ENCODE measurements around the gene CDH13. TPM values are rescaled to one million over a fixed set of nuclear protein-coding genes. Genes with fewer than 3 reads are reported as not detected.

The CDH13 gene
- total RNA-seq, 4 donors from 2014 or later: 3.4 to 14.8 (median 6.5) TPM

DNA sequence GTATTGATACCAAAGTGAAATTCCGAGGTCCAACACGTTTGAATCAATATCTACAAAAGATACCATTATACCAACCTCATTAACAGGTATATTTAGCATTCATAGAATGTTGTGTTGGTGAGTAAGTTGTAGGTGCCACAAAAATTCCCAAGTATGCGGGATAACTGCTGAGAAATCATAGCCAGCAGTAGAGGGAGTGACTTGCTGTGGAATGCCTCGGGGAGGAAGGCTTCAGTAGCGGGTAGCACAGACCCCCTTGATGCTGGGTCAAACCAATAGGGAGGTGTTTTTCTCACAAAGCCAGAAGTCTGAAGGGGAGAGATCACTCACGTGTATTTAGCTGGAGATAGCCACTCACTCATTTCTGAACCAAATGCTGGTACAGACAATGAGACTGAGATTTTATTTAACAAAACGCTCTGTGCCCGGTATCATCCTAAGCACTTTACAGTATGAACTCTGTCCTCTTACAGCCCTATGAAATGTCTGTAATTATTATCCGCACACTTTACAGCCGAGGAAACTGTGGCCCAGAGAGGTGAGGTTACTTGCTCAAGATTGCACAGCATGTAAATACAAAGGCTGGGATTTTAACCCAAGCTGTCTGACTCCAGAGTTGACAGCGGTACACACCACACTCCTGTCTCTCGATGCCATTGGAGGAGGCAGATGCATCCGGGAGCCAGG is 1204.1 kb downstream of the CDH13 start:
- H3K4me1 ChIP-seq: no peaks in the 10 kb centered on the region
- H3K27ac ChIP-seq: no peak overlapping the region
- TF ChIP-seq, protein P1, sequence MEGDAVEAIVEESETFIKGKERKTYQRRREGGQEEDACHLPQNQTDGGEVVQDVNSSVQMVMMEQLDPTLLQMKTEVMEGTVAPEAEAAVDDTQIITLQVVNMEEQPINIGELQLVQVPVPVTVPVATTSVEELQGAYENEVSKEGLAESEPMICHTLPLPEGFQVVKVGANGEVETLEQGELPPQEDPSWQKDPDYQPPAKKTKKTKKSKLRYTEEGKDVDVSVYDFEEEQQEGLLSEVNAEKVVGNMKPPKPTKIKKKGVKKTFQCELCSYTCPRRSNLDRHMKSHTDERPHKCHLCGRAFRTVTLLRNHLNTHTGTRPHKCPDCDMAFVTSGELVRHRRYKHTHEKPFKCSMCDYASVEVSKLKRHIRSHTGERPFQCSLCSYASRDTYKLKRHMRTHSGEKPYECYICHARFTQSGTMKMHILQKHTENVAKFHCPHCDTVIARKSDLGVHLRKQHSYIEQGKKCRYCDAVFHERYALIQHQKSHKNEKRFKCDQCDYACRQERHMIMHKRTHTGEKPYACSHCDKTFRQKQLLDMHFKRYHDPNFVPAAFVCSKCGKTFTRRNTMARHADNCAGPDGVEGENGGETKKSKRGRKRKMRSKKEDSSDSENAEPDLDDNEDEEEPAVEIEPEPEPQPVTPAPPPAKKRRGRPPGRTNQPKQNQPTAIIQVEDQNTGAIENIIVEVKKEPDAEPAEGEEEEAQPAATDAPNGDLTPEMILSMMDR (IDR thresholded peaks at IDR 0.05): no peak
- TF ChIP-seq POLR2A (IDR thresholded peaks at IDR 0.05): no peak
- intact Hi-C loops (cut with DNase I): no loop called here
- 68 to 77% methylated on average over 13 of the region's 13 CpGs for whole genome bisulfite sequencing, 2 donors
- H3K27me3 ChIP-seq: no peaks in the 10 kb centered on the region
- no peaks in the 10 kb centered on the region for H3K9me3 ChIP-seq
- H3K36me3 ChIP-seq: no peaks in the 10 kb centered on the region
- H3K4me3 ChIP-seq (replicated peaks in 1 of 3): no peak overlapping the region
- DNase-seq: no peak

- Histone ChIP-seq H3K36me3 (no peaks in the 10 kb centered on the region), H3K4me3 (replicated peaks in 1 of 3) (no peak overlapping the region), H3K4me1 (no peaks in the 10 kb centered on the region), H3K27ac (no peak overlapping the region), H3K9me3 (no peaks in the 10 kb centered on the region), H3K27me3 (no peaks in the 10 kb centered on the region)
- intact Hi-C loops (cut with DNase I): no loop called here
- DNase-seq: no peak
- 52 to 61% methylated on average over 5 of the region's 5 CpGs for WGBS, 2 donors
- no peak for TF ChIP-seq POLR2A (IDR thresholded peaks at IDR 0.05)
- TF ChIP-seq, protein P1 (IDR thresholded peaks at IDR 0.05): no peak
Observed at GRCh38 chr16:83831456-83831987, 1204.8 kb downstream of the CDH13 start.

GRCh38 chr16:83833921-83834320 is 1207.2 kb downstream of the CDH13 start:
- Histone ChIP-seq H3K27me3 (no peaks in the 10 kb centered on the region), H3K36me3 (no peaks in the 10 kb centered on the region), H3K9me3 (no peaks in the 10 kb centered on the region), H3K4me1 (no peaks in the 10 kb centered on the region), H3K27ac (no peak overlapping the region), H3K4me3 (replicated peaks in 1 of 3) (no peak overlapping the region)
- intact Hi-C loops (cut with DNase I): no loop called here
- DNase-seq: no peak
- 82 to 94% methylated on average over 2 of the region's 2 CpGs for WGBS, 2 donors
- no peak for TF ChIP-seq POLR2A (IDR thresholded peaks at IDR 0.05)
- TF ChIP-seq, protein P1 (IDR thresholded peaks at IDR 0.05): no peak

GRCh38 chr16:83835586-83836566 is 1209.1 kb downstream of the CDH13 start:
- H3K4me1 ChIP-seq: no peaks in the 10 kb centered on the region
- no peaks in the 10 kb centered on the region for H3K27me3 ChIP-seq
- intact Hi-C loops (cut with DNase I): no loop called here
- H3K4me3 ChIP-seq (replicated peaks in 1 of 3): no peak overlapping the region
- H3K36me3 ChIP-seq: no peaks in the 10 kb centered on the region
- no peaks in the 10 kb centered on the region for H3K9me3 ChIP-seq
- TF ChIP-seq, protein P1 (IDR thresholded peaks at IDR 0.05): no peak
- TF ChIP-seq POLR2A (IDR thresholded peaks at IDR 0.05): no peak
- 76 to 84% methylated on average over 10 of the region's 10 CpGs for WGBS, 2 donors
- no peak overlapping the region for H3K27ac ChIP-seq
- no peak for DNase-seq

Measured in thyroid gland (tissue), 4 donors.